Measurements from ENCODE around the gene CASK. TPM values are rescaled to one million over a fixed set of nuclear protein-coding genes. Genes with fewer than 3 reads are reported as not detected.
"Not testable (repeated sequence)": the region's sequence is repeated elsewhere in the genome, so short reads cannot be mapped to it uniquely, and the experiment has no call there.

The CASK gene
- total RNA-seq, 1 donor: 26.6 TPM

GRCh38 chrX:41653125-41653524 is 270.2 kb downstream of the CASK start:
- H3K4me3 ChIP-seq (ENCODE audit: low read length): no peak overlapping the region
- H3K9me3 ChIP-seq (ENCODE audit: low read depth, low read length): no peaks in the 10 kb centered on the region
- H3K27me3 ChIP-seq (ENCODE audit: insufficient read depth, low read length): no peaks in the 10 kb centered on the region
- H3K4me1 ChIP-seq (ENCODE audit: insufficient read depth, low read length): no peaks in the 10 kb centered on the region

DNA sequence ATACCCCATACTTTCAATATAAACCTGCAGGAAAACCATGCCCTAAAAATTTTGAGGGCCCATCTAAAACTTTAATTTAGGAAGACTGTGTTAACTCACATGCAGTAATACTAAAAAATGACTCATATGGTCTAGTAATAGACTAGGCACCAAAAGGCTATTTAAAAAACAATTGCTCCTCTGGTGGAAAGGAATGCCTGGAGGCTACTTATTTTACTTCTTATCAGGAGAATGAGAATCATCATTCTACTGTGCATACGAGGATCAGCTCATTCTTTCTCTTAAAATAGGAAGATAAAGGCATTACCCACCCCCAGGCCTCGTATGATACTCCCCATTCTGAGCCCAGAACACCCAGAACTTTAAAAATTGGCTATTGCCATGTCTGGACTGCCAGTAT is 277.2 kb downstream of the CASK start:
- not testable (repeated sequence) for H3K4me1 ChIP-seq (ENCODE audit: insufficient read depth, low read length); H3K27me3 ChIP-seq (ENCODE audit: insufficient read depth, low read length); H3K9me3 ChIP-seq (ENCODE audit: low read depth, low read length); H3K4me3 ChIP-seq (ENCODE audit: low read length)

DNA sequence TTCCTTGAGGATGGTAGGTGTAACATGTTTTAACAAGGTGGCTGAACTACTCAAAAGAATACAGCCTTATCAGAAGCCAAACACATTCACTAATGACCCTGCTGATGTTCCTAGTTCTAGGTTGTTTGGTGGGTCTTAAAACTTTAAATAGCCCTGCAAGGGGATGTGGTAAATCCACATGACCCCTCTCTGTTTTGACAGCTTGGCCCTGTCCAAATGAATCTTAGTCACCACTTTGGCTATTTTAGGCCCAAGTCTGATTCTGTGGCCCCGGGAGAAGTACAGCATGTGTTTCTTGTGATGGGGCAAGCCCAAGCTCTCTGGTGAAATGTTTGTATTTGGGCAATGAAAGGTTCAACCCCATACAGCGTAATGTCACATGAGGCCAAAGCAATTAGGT is 289.1 kb downstream of the CASK start:
- Histone ChIP-seq H3K27me3 (ENCODE audit: insufficient read depth, low read length) (no peaks in the 10 kb centered on the region), H3K4me1 (ENCODE audit: insufficient read depth, low read length) (no peaks in the 10 kb centered on the region), H3K4me3 (ENCODE audit: low read length) (no peak overlapping the region), H3K9me3 (ENCODE audit: low read depth, low read length) (no peaks in the 10 kb centered on the region)

DNA sequence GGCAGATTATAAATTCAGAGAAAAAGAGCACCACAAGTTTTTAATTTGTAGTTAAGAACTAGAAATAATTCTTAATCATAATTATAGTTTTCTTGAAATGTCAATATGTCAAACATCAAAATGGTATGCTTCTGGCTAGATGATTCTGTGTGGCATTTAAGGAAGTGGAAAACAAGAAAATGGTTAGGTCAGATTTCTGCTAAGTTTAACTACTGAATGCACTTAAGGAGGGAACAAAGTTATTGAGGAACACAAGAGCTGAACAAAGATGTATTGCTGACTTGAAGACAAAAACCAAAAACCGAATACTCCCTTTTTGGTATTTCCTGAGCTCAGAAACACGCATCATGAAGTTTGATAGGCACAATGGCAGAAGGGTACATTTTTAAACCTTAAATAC is 293.3 kb downstream of the CASK start:
- Histone ChIP-seq H3K27me3 (ENCODE audit: insufficient read depth, low read length) (no peaks in the 10 kb centered on the region), H3K9me3 (ENCODE audit: low read depth, low read length) (no peaks in the 10 kb centered on the region), H3K4me3 (ENCODE audit: low read length) (no peak overlapping the region), H3K4me1 (ENCODE audit: insufficient read depth, low read length) (no peaks in the 10 kb centered on the region)

GRCh38 chrX:41629539-41629938 is 293.8 kb downstream of the CASK start:
- no peaks in the 10 kb centered on the region for H3K27me3 ChIP-seq (ENCODE audit: insufficient read depth, low read length)
- no peak overlapping the region for H3K4me3 ChIP-seq (ENCODE audit: low read length)
- H3K9me3 ChIP-seq (ENCODE audit: low read depth, low read length): no peaks in the 10 kb centered on the region
- no peaks in the 10 kb centered on the region for H3K4me1 ChIP-seq (ENCODE audit: insufficient read depth, low read length)

DNA sequence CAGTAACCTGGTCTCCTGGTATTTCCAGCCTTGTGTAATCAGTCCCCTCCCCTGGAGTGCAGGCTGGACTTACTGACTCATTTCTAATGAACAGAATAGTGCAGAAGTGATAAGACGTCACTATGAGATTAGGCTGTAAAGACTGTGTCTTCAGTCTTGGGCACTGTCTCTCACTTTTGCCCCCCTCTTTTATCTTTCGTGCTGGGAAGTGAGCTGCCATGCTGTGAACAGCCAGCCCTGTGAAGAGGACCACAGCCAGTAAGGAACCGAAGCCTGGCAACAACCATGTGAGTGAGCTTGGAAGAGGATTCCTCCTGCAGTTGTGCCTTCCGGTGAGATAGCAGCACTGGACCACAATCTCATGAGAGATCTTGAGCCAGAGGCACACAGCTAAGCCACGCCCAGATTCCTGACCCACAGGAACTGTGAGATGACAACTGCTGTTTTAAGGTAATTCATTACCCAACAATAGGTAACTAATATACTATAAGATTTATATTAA is 302.1 kb downstream of the CASK start:
- no peaks in the 10 kb centered on the region for H3K9me3 ChIP-seq (ENCODE audit: low read depth, low read length)
- H3K4me3 ChIP-seq (ENCODE audit: low read length): no peak overlapping the region
- H3K4me1 ChIP-seq (ENCODE audit: insufficient read depth, low read length): no peaks in the 10 kb centered on the region
- no peaks in the 10 kb centered on the region for H3K27me3 ChIP-seq (ENCODE audit: insufficient read depth, low read length)

GRCh38 chrX:41619221-41619620 is 304.1 kb downstream of the CASK start:
- Histone ChIP-seq H3K9me3 (ENCODE audit: low read depth, low read length) (no peaks in the 10 kb centered on the region), H3K4me1 (ENCODE audit: insufficient read depth, low read length) (no peaks in the 10 kb centered on the region), H3K4me3 (ENCODE audit: low read length) (no peak overlapping the region), H3K27me3 (ENCODE audit: insufficient read depth, low read length) (no peaks in the 10 kb centered on the region)

- Histone ChIP-seq H3K9me3 (ENCODE audit: low read depth, low read length) (no peaks in the 10 kb centered on the region), H3K4me3 (ENCODE audit: low read length) (no peak overlapping the region), H3K27me3 (ENCODE audit: insufficient read depth, low read length) (no peaks in the 10 kb centered on the region), H3K4me1 (ENCODE audit: insufficient read depth, low read length) (no peaks in the 10 kb centered on the region)
Observed at GRCh38 chrX:41616935-41617334, 306.4 kb downstream of the CASK start.

GRCh38 chrX:41616255-41616654 is 307.1 kb downstream of the CASK start:
- Histone ChIP-seq H3K4me3 (ENCODE audit: low read length) (no peak overlapping the region), H3K27me3 (ENCODE audit: insufficient read depth, low read length) (no peaks in the 10 kb centered on the region), H3K4me1 (ENCODE audit: insufficient read depth, low read length) (no peaks in the 10 kb centered on the region), H3K9me3 (ENCODE audit: low read depth, low read length) (no peaks in the 10 kb centered on the region)

DNA sequence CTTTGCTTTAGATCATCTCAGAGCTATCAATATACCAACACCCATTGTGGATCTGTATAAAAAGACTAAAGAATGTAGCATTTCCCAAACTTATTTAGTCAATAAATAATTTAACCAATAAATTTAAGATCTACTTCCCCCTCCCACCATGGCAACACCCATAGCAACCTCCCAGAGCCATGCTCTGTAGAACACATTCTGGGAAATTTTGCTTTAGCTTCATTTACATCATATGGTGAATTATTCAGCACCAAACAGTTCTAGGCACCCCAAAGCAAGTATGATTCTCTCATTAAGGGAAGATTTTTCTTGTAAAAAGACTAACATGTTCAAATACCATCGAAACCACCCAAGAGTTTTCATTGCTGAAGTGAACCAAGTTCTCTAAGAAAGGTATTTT is 315.1 kb downstream of the CASK start:
- Histone ChIP-seq H3K4me3 (ENCODE audit: low read length) (no peak overlapping the region), H3K27me3 (ENCODE audit: insufficient read depth, low read length) (no peaks in the 10 kb centered on the region), H3K4me1 (ENCODE audit: insufficient read depth, low read length) (peaks cover 11% of the 10 kb centered on the region), H3K9me3 (ENCODE audit: low read depth, low read length) (no peaks in the 10 kb centered on the region)

DNA sequence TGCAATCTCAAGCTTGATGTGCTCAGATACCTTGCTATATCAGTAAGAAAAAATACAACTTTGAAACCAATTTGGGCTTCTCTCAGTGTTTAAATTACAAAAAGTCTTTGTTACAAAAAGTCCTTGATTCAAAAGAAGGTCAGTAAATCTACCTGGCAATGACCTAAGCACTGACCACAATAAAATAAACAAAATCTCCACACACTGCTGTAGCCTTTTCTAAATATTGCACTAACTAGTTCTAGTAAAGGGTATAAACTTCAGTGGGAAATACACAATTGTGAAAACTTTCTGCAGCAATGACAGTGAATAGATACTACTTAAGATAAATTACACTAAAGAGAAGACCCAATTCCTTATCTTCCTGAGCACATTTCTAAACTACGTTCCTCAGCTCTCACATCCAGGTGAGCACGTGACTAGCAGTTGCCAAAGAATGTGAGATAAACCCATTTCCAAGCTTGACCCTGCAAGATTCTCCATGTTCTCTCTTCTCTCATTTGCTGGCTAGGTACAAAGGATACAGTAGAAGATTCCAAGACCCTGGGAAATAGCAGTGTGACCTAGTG is 316.0 kb downstream of the CASK start:
- H3K4me1 ChIP-seq (ENCODE audit: insufficient read depth, low read length): peaks cover 11% of the 10 kb centered on the region
- H3K9me3 ChIP-seq (ENCODE audit: low read depth, low read length): no peaks in the 10 kb centered on the region
- no peak overlapping the region for H3K4me3 ChIP-seq (ENCODE audit: low read length)
- H3K27me3 ChIP-seq (ENCODE audit: insufficient read depth, low read length): no peaks in the 10 kb centered on the region

DNA sequence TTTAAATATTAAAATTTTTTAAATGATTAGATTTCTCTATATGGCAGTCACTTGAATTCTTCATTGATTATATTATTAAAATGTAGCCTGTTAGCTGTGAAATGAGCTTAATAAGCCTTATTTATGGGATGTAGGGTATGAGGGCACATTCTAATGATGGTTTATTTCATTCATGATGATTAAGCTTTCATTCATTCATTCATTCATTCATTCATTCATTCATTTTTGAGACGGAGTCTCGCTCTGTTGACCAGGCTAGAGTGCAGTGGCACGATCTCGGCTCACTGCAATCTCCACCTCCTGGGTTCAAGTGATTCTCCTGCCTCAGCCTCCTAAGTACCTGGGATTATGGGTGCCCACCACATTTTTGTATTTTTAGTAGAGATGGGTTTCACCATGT is 317.3 kb downstream of the CASK start:
- not testable (repeated sequence) for H3K9me3 ChIP-seq (ENCODE audit: low read depth, low read length); H3K4me3 ChIP-seq (ENCODE audit: low read length); H3K27me3 ChIP-seq (ENCODE audit: insufficient read depth, low read length)
- peaks cover 11% of the 10 kb centered on the region for H3K4me1 ChIP-seq (ENCODE audit: insufficient read depth, low read length)

- H3K4me3 ChIP-seq (ENCODE audit: low read length): no peak overlapping the region
- peaks cover 11% of the 10 kb centered on the region for H3K4me1 ChIP-seq (ENCODE audit: insufficient read depth, low read length)
- H3K9me3 ChIP-seq (ENCODE audit: low read depth, low read length): no peaks in the 10 kb centered on the region
- H3K27me3 ChIP-seq (ENCODE audit: insufficient read depth, low read length): no peaks in the 10 kb centered on the region
Observed at GRCh38 chrX:41604766-41605543, 318.4 kb downstream of the CASK start.

DNA sequence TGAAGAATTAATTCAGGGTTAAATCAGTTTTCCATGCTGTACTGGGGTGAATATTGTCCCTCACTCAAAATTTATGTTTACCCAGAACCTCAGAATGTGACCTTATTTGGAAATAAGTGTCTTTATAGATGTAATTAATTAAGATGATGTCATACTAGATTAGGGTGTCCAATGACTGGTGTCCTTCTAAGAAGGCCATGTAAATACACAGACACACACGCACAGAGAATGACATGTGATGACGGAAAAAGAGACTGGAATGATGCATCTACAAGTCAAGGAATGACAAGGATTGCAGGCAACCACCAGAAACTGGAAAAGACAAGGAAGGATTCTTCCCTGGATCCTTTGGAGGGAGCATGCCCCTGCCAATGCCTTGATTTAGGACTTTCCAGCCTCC is 319.2 kb downstream of the CASK start:
- Histone ChIP-seq H3K4me1 (ENCODE audit: insufficient read depth, low read length) (peaks cover 11% of the 10 kb centered on the region), H3K9me3 (ENCODE audit: low read depth, low read length) (no peaks in the 10 kb centered on the region), H3K4me3 (ENCODE audit: low read length) (no peak overlapping the region), H3K27me3 (ENCODE audit: insufficient read depth, low read length) (no peaks in the 10 kb centered on the region)

GRCh38 chrX:41603596-41603995 is 319.8 kb downstream of the CASK start:
- Histone ChIP-seq H3K4me1 (ENCODE audit: insufficient read depth, low read length) (peaks cover 11% of the 10 kb centered on the region), H3K9me3 (ENCODE audit: low read depth, low read length) (no peaks in the 10 kb centered on the region), H3K4me3 (ENCODE audit: low read length) (no peak overlapping the region)

DNA sequence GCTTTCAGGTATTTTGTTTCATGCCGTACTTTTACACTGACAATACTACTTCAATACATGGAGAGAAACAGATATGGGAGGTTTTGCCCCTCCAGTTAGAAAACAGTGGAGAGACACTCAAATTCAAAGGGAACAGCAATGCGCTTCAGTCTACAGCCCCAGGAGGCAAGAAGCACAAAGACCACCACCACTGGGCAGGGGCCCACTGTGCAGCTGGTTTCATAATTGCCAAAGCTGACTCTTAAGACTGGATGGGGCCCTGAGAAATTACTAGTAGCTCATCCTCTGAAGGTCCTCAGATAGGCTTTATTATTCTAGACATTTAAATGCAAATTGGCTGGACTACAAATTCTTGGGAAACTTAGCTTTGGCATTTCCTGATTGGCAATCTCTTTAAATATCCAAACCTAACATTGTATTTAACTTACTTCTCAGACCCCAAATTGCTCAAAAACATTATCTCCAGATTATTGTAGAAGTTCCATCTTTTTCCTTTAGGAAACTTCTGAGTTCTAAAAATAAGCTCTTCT is 320.5 kb downstream of the CASK start:
- Histone ChIP-seq H3K27me3 (ENCODE audit: insufficient read depth, low read length) (no peaks in the 10 kb centered on the region), H3K4me3 (ENCODE audit: low read length) (no peak overlapping the region), H3K4me1 (ENCODE audit: insufficient read depth, low read length) (peaks cover 11% of the 10 kb centered on the region), H3K9me3 (ENCODE audit: low read depth, low read length) (no peaks in the 10 kb centered on the region)

More at GRCh38 chrX:41603596-41603995, 319.8 kb downstream of the CASK start:
- no peaks in the 10 kb centered on the region for H3K27me3 ChIP-seq (ENCODE audit: insufficient read depth, low read length)

Data from mononuclear cell (primary cell).